Measurements from ENCODE around the gene MDM2. TPM values are rescaled to one million over a fixed set of nuclear protein-coding genes. Genes with fewer than 3 reads are reported as not detected.

The MDM2 gene
- total RNA-seq, 1 donor from 2014 or later = 113 TPM

- Mint-ChIP-seq H3K9me3 (ENCODE audit: unreplicated experiment) (no peaks in the 10 kb centered on the region), H3K27me3 (ENCODE audit: unreplicated experiment) (peaks cover 2% of the 10 kb centered on the region), H3K4me1 (ENCODE audit: unreplicated experiment) (no peaks in the 10 kb centered on the region), H3K36me3 (ENCODE audit: low read depth, unreplicated experiment) (peaks cover 21% of the 10 kb centered on the region), H3K4me3 (ENCODE audit: unreplicated experiment) (no peak overlapping the region), H3K27ac (ENCODE audit: unreplicated experiment) (no peak overlapping the region)
- TF ChIP-seq CTCF (IDR thresholded peaks at IDR 0.05; ENCODE audit: unreplicated experiment) = no peak
- DNase-seq (ENCODE audit: low spot score) = no peak
Measured at GRCh38 chr12:68761901-68762630, 45.9 kb upstream of the MDM2 start.

GRCh38 chr12:68762691-68763090 is 45.3 kb upstream of the MDM2 start:
- H3K4me1 Mint-ChIP-seq (ENCODE audit: unreplicated experiment) = no peaks in the 10 kb centered on the region
- no peaks in the 10 kb centered on the region for H3K9me3 Mint-ChIP-seq (ENCODE audit: unreplicated experiment)
- no peak for TF ChIP-seq CTCF (IDR thresholded peaks at IDR 0.05; ENCODE audit: unreplicated experiment)
- no peak overlapping the region for H3K27ac Mint-ChIP-seq (ENCODE audit: unreplicated experiment)
- peaks cover 21% of the 10 kb centered on the region for H3K36me3 Mint-ChIP-seq (ENCODE audit: low read depth, unreplicated experiment)
- peaks cover 2% of the 10 kb centered on the region for H3K27me3 Mint-ChIP-seq (ENCODE audit: unreplicated experiment)
- no peak for DNase-seq (ENCODE audit: low spot score)
- no peak overlapping the region for H3K4me3 Mint-ChIP-seq (ENCODE audit: unreplicated experiment)

- no peak for DNase-seq (ENCODE audit: low spot score)
- H3K4me3 Mint-ChIP-seq (ENCODE audit: unreplicated experiment) = no peak overlapping the region
- H3K27me3 Mint-ChIP-seq (ENCODE audit: unreplicated experiment) = peaks cover 4% of the 10 kb centered on the region
- no peaks in the 10 kb centered on the region for H3K9me3 Mint-ChIP-seq (ENCODE audit: unreplicated experiment)
- TF ChIP-seq CTCF (IDR thresholded peaks at IDR 0.05; ENCODE audit: unreplicated experiment) = no peak
- no peaks in the 10 kb centered on the region for H3K4me1 Mint-ChIP-seq (ENCODE audit: unreplicated experiment)
- peaks cover 21% of the 10 kb centered on the region for H3K36me3 Mint-ChIP-seq (ENCODE audit: low read depth, unreplicated experiment)
- H3K27ac Mint-ChIP-seq (ENCODE audit: unreplicated experiment) = no peak overlapping the region
Measured at GRCh38 chr12:68765696-68766095, 42.3 kb upstream of the MDM2 start.

- no peak for TF ChIP-seq CTCF (IDR thresholded peaks at IDR 0.05; ENCODE audit: unreplicated experiment)
- peaks cover 4% of the 10 kb centered on the region for H3K27me3 Mint-ChIP-seq (ENCODE audit: unreplicated experiment)
- DNase-seq (ENCODE audit: low spot score) = no peak
- H3K36me3 Mint-ChIP-seq (ENCODE audit: low read depth, unreplicated experiment) = peaks cover 15% of the 10 kb centered on the region
- H3K4me1 Mint-ChIP-seq (ENCODE audit: unreplicated experiment) = no peaks in the 10 kb centered on the region
- no peak overlapping the region for H3K4me3 Mint-ChIP-seq (ENCODE audit: unreplicated experiment)
- no peak overlapping the region for H3K27ac Mint-ChIP-seq (ENCODE audit: unreplicated experiment)
- no peaks in the 10 kb centered on the region for H3K9me3 Mint-ChIP-seq (ENCODE audit: unreplicated experiment)
Measured at GRCh38 chr12:68766646-68767045, 41.3 kb upstream of the MDM2 start.

GRCh38 chr12:68767191-68767590 is 40.8 kb upstream of the MDM2 start:
- Mint-ChIP-seq H3K4me3 (ENCODE audit: unreplicated experiment) (no peak overlapping the region), H3K4me1 (ENCODE audit: unreplicated experiment) (no peaks in the 10 kb centered on the region), H3K36me3 (ENCODE audit: low read depth, unreplicated experiment) (peaks cover 10% of the 10 kb centered on the region), H3K27ac (ENCODE audit: unreplicated experiment) (no peak overlapping the region), H3K27me3 (ENCODE audit: unreplicated experiment) (peaks cover 2% of the 10 kb centered on the region), H3K9me3 (ENCODE audit: unreplicated experiment) (no peaks in the 10 kb centered on the region)
- no peak for TF ChIP-seq CTCF (IDR thresholded peaks at IDR 0.05; ENCODE audit: unreplicated experiment)
- no peak for DNase-seq (ENCODE audit: low spot score)
